ENCODE results near the gene ADAMTS3.

Gene ADAMTS3

DNA sequence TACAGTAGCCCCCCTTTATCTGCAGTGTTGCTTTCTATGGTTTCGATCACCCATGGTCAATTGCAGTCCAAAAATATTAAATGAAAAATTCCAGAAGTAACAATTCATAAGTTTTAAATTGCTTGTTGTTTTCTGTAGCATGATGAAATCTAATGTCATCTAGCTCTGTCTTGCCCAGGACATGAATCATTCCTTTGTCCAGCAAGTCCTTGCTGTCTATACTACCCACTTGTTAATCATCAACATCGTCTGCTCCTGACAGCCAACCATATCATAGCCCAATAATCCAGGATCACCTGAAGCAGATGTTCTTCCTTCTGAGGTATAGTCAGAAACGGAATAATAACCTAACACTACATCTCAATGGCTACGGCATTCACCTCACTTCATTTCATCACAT is 79.8 kb downstream of the ADAMTS3 start:
- H3K4me3 ChIP-seq (ENCODE audit: low read depth, low read length), result no peak overlapping the region
- in situ Hi-C loops (cut with HindIII; ENCODE audit: low sequenced_read_pairs), result no loop called here
- TF ChIP-seq, protein P1, sequence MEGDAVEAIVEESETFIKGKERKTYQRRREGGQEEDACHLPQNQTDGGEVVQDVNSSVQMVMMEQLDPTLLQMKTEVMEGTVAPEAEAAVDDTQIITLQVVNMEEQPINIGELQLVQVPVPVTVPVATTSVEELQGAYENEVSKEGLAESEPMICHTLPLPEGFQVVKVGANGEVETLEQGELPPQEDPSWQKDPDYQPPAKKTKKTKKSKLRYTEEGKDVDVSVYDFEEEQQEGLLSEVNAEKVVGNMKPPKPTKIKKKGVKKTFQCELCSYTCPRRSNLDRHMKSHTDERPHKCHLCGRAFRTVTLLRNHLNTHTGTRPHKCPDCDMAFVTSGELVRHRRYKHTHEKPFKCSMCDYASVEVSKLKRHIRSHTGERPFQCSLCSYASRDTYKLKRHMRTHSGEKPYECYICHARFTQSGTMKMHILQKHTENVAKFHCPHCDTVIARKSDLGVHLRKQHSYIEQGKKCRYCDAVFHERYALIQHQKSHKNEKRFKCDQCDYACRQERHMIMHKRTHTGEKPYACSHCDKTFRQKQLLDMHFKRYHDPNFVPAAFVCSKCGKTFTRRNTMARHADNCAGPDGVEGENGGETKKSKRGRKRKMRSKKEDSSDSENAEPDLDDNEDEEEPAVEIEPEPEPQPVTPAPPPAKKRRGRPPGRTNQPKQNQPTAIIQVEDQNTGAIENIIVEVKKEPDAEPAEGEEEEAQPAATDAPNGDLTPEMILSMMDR (IDR thresholded peaks at IDR 0.05; ENCODE audit: low read depth, low read length), result no peak
- DNase-seq (ENCODE audit: low read depth, low spot score), result peak; percentile 42

DNA sequence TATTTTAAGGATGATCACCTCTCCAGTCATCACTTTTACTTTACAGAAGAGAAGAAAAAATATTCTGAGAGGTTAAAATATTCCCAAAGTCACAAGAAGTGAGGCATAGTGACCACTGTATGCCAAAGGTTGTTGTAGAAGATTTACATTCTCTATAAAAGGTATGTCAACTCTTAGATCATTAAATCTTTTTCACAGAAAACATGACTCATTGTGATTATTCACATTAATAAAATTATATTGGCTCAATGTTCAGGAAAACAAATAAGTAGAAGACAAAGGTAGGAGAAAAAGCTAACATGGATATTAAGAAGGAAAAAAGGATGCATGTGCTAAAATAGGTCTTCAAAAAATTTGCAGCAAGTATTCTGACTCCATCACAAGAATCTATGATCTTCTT is 82.0 kb downstream of the ADAMTS3 start:
- no peak for DNase-seq (ENCODE audit: low read depth, low spot score)
- TF ChIP-seq, protein P1 (IDR thresholded peaks at IDR 0.05; ENCODE audit: low read depth, low read length), result no peak
- in situ Hi-C loops (cut with HindIII; ENCODE audit: low sequenced_read_pairs), result no loop called here
- H3K4me3 ChIP-seq (ENCODE audit: low read depth, low read length), result no peak overlapping the region

DNA sequence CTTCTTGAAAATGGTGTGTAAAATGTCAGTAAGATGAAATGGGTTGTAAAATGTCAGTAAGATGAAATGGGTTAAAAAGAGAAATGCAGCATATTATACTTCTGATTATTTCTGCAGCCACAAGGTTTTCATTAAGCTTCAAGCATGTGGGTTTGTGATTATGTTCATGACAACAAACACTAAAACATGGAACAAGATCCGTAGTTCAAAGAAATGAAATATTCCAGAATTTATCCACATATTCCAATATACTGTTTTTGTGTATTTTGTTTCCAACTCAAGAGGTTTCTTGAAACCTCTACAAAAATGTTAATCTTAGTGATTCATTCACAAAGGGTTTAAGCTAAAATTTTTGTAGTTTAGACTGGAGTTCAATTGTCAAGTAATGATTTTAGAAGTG is 84.0 kb downstream of the ADAMTS3 start:
- DNase-seq (ENCODE audit: low read depth, low spot score), result no peak
- in situ Hi-C loops (cut with HindIII; ENCODE audit: low sequenced_read_pairs), result no loop called here
- TF ChIP-seq, protein P1 (IDR thresholded peaks at IDR 0.05; ENCODE audit: low read depth, low read length), result no peak
- no peak overlapping the region for H3K4me3 ChIP-seq (ENCODE audit: low read depth, low read length)

DNA sequence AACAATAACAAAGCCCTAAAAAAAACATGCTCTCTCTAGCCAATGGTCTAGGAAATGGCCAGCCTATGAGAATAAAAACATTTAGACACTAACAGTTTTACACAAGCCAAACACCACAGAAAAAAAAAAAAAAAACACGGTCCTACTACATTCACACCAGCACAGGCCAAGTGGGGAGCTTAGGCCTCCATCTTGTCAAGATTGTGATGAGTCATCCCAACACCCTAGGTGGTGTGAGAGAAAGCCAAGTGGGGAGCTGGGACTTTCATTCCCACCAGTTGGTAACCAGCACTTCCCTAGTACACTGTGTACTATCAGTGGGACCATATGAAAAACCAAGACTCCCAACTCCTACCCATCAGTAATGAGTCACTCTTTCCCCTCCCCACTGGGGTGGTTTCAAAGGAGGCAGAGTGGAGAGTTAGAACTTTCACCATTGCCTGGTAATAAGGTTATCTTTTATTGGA is 95.6 kb downstream of the ADAMTS3 start:
- H3K4me3 ChIP-seq (ENCODE audit: low read depth, low read length), result no peak overlapping the region
- TF ChIP-seq, protein P1 (IDR thresholded peaks at IDR 0.05; ENCODE audit: low read depth, low read length), result no peak
- in situ Hi-C loops (cut with HindIII; ENCODE audit: low sequenced_read_pairs), result no loop called here
- peak; percentile 87 for DNase-seq (ENCODE audit: low read depth, low spot score)

DNA sequence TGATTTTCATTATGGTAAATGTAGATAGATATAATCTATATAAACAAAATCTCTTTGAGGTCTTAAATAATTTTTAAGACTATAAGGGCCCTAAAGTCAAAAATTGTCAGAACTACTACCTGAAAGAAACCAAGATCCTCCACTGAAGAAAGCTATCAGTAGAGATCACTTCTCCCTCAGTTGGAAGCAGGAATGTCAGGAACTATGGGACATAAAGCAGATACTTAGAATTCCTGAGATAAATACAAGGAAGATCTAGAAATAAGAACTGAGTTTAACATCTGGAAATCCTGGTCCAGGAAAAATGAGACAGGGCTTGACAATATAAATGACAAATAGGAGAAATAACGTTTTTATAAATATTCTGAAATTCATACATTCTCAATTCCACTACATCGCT is 97.2 kb downstream of the ADAMTS3 start:
- H3K4me3 ChIP-seq (ENCODE audit: low read depth, low read length), result no peak overlapping the region
- in situ Hi-C loops (cut with HindIII; ENCODE audit: low sequenced_read_pairs), result no loop called here
- TF ChIP-seq, protein P1 (IDR thresholded peaks at IDR 0.05; ENCODE audit: low read depth, low read length), result no peak
- DNase-seq (ENCODE audit: low read depth, low spot score), result no peak

DNA sequence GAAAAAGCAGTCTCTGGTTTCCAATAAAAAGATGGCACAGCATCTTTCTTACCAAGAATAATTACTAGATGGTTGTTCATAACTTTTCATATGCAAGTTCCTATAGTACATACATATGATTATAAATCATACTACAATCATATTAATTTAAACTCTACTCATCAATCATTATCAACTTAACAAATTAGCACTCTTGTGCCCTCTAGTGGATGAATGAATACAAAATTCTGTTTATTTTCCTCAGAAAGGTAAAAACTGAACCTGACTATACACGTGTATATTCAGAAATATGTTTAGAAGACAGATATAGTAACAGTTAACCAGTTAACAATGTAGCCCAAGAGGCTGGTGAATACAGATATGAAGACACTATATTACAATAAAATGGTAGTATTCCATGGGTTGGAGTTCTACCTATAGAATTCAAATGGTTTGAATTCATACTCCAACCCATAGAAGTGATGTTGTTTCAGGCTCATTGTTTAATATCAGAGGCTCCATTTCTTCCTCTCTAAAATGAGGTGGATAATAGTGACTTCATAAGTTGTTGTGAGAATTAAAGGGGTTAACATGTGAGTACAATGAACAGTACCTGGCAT is 100.0 kb downstream of the ADAMTS3 start:
- TF ChIP-seq, protein P1 (IDR thresholded peaks at IDR 0.05; ENCODE audit: low read depth, low read length), result peak; percentile 42

More for the DNA sequence above, 100.0 kb downstream of the ADAMTS3 start:
- H3K4me3 ChIP-seq (ENCODE audit: low read depth, low read length), result no peak overlapping the region
- DNase-seq (ENCODE audit: low read depth, low spot score), result peak; percentile 46
- in situ Hi-C loops (cut with HindIII; ENCODE audit: low sequenced_read_pairs), result no loop called here
